ENCODE measurements around the gene ANKRD34B. TPM values are rescaled to one million over a fixed set of nuclear protein-coding genes. Genes with fewer than 3 reads are reported as not detected.

Gene ANKRD34B
- total RNA-seq, 1 experiment from 2014 or later, result 1.6 TPM

- TF ChIP-seq ZNF532 (CRISPR knock-in tag; IDR thresholded peaks at IDR 0.05; ENCODE audit: borderline replicate concordance) (no peak), ZNF121 (CRISPR knock-in tag; IDR thresholded peaks at IDR 0.05) (no peak)
These were observed 22.7 kb upstream of the ANKRD34B start (continued) for GRCh38 chr5:80592761-80593160.

GRCh38 chr5:80592105-80592504 is 22.0 kb upstream of the ANKRD34B start:
- H3K27me3 Mint-ChIP-seq (ENCODE audit: low read depth), result no peaks in the 10 kb centered on the region
- no peaks in the 10 kb centered on the region for H3K9me3 Mint-ChIP-seq
- POLR2A ChIA-PET, result interaction anchor here (0.6 kb wide), 1 partner anchor 104 kb away, joined by 3 read pairs; the partner anchor contains the start of gene FAM151B
- no peak overlapping the region for H3K4me3 Mint-ChIP-seq
- DNase-seq (ENCODE audit: low spot score) (no peak), ATAC-seq (no peak)
- peaks cover 8% of the 10 kb centered on the region for H3K4me1 Mint-ChIP-seq
- no peaks in the 10 kb centered on the region for H3K36me3 Mint-ChIP-seq
- CTCF ChIA-PET, result no interaction called here
- no peak overlapping the region for H3K27ac Mint-ChIP-seq
- TF ChIP-seq ZMAT4 (CRISPR knock-in tag; IDR thresholded peaks at IDR 0.05), result no peak

- H3K4me1 Mint-ChIP-seq, result peaks cover 8% of the 10 kb centered on the region
- H3K27ac Mint-ChIP-seq, result no peak overlapping the region
- H3K36me3 Mint-ChIP-seq, result no peaks in the 10 kb centered on the region
- no peak for DNase-seq (ENCODE audit: low spot score)
- no peak for ATAC-seq
- POLR2A ChIA-PET, result no interaction called here
- no peaks in the 10 kb centered on the region for H3K27me3 Mint-ChIP-seq (ENCODE audit: low read depth)
- H3K4me3 Mint-ChIP-seq, result no peak overlapping the region
- no peaks in the 10 kb centered on the region for H3K9me3 Mint-ChIP-seq
- CTCF ChIA-PET, result no interaction called here
- TF ChIP-seq ZNF532 (CRISPR knock-in tag; IDR thresholded peaks at IDR 0.05; ENCODE audit: borderline replicate concordance) (no peak), ZNF423 (CRISPR knock-in tag; IDR thresholded peaks at IDR 0.05) (no peak), STAT6 (CRISPR knock-in tag; conservative IDR thresholded peaks at IDR 0.05; ENCODE audit: low read depth) (no peak), SP1 (CRISPR knock-in tag; conservative IDR thresholded peaks at IDR 0.05) (no peak), NFYB (CRISPR knock-in tag; conservative IDR thresholded peaks at IDR 0.05; ENCODE audit: low read depth) (no peak), ZNF396 (CRISPR knock-in tag; IDR thresholded peaks at IDR 0.05; ENCODE audit: borderline replicate concordance) (no peak), GTF2I (CRISPR knock-in tag; conservative IDR thresholded peaks at IDR 0.05) (no peak), HMGA2 (CRISPR knock-in tag; IDR thresholded peaks at IDR 0.05) (no peak), ETV6 (CRISPR knock-in tag; IDR thresholded peaks at IDR 0.05) (no peak), ESRRA (CRISPR knock-in tag; IDR thresholded peaks at IDR 0.05; ENCODE audit: borderline replicate concordance) (no peak), ZSCAN18 (CRISPR knock-in tag; IDR thresholded peaks at IDR 0.05) (no peak), E2F4 (CRISPR knock-in tag; IDR thresholded peaks at IDR 0.05; ENCODE audit: borderline replicate concordance, low read depth) (no peak), ZNF425 (CRISPR knock-in tag; conservative IDR thresholded peaks at IDR 0.05) (no peak), ZNF416 (CRISPR knock-in tag; IDR thresholded peaks at IDR 0.05) (no peak), NR1H2 (CRISPR knock-in tag; IDR thresholded peaks at IDR 0.05) (no peak)
These were observed 21.3 kb upstream of the ANKRD34B start for GRCh38 chr5:80591352-80591751.

All from WTC11 (cell line).